ENCODE results near the gene TMEFF2.

The TMEFF2 gene

DNA sequence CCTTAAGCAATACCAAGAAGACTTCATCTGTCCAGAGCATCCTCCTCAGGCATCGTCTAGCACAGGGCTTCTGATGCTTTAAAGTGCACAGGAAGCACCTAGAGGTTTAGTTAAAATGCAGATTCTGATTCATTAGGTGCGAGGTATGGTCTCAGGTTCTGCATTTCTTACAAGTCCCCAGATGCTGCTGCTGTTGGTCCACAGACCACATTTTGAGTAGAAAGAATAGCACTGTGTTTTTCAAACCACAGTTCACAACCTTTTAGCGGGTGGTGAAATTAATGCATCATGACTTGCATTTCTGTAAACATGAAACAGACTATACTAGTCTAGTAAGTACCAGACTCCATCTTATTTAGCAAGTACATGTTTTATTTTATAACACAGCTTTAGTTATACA, 134.6 kb downstream of the TMEFF2 start:
- no peak overlapping the region for H3K4me3 ChIP-seq (ENCODE audit: low read length)
- no peak for TF ChIP-seq CTCF (conservative IDR thresholded peaks at IDR 0.05; ENCODE audit: low read length)
- no peak for DNase-seq (ENCODE audit: low read depth)

DNA sequence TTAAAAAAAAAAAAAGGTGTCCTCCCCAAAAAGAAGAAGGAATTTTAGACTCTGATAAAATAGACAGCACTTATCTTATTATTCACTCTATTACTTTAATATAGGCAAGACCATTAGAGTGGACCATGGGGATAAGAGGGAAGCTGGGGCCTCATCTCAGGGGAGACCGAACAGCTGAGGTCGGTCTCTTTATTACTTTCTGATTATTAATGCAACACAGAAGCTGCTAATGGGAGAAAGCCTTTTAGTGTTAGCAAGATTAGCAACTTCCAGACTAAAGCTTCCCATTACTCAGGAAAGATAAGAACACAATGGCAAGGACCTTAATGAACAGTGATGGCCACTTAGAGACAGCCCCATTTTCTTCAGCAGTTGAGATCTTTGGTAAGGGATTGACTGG, 135.5 kb downstream of the TMEFF2 start:
- H3K4me3 ChIP-seq (ENCODE audit: low read length), result no peak overlapping the region
- no peak for TF ChIP-seq CTCF (conservative IDR thresholded peaks at IDR 0.05; ENCODE audit: low read length)
- no peak for DNase-seq (ENCODE audit: low read depth)

DNA sequence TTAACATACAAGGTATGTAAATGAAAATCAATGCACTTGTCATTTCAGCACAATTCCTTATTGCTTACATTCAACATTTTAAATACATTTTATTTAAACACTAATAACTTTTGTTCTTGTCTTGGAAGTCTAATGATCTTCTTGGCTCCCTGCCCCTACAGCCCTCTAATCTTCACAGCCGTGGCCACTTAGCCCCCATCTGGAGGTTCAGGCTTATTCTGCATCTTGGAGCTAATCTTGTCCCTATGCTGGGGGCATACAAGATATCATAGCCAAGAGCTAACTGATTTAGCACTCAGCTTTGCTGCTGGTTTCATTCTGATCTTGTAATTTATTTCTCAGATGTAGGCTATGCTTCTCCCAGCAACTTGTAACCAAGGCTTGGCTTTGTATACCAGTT, 140.8 kb downstream of the TMEFF2 start:
- DNase-seq (ENCODE audit: low read depth), result no peak
- no peak for TF ChIP-seq CTCF (conservative IDR thresholded peaks at IDR 0.05; ENCODE audit: low read length)

DNA sequence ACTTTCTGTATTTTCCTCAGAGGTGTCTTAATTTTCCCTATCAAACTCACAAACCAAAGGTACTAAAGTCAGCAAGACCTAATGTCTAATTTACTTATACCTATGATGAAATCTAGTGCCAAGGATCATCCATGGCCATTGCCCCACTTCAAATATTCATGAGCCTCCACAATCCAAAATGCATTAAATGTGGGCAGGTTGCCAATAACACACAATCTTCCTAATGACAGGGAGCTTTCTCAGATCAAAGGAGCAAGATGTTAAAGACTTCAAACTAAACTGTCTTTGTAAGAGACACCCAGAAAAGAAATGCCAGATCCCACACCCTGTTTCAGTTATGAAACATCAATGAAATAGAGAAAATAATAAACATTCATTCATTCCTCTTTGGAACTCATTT, 143.2 kb downstream of the TMEFF2 start:
- TF ChIP-seq CTCF (conservative IDR thresholded peaks at IDR 0.05; ENCODE audit: low read length), result no peak
- DNase-seq (ENCODE audit: low read depth), result no peak

More for the DNA sequence above, 140.8 kb downstream of the TMEFF2 start:
- H3K4me3 ChIP-seq (ENCODE audit: low read length), result no peak overlapping the region

GRCh38 chr2:192049362-192049761, 145.4 kb downstream of the TMEFF2 start:
- TF ChIP-seq CTCF (conservative IDR thresholded peaks at IDR 0.05; ENCODE audit: low read length), result no peak
- no peak overlapping the region for H3K4me3 ChIP-seq (ENCODE audit: low read length)
- DNase-seq (ENCODE audit: low read depth), result no peak

More for the DNA sequence above, 143.2 kb downstream of the TMEFF2 start:
- H3K4me3 ChIP-seq (ENCODE audit: low read length), result no peak overlapping the region

- DNase-seq (ENCODE audit: low read depth), result no peak
- no peak for TF ChIP-seq CTCF (conservative IDR thresholded peaks at IDR 0.05; ENCODE audit: low read length)
- H3K4me3 ChIP-seq (ENCODE audit: low read length), result no peak overlapping the region
These were observed 147.2 kb downstream of the TMEFF2 start for GRCh38 chr2:192047315-192048107.

GRCh38 chr2:192044496-192044895, 150.2 kb downstream of the TMEFF2 start:
- DNase-seq (ENCODE audit: low read depth), result no peak

More at GRCh38 chr2:192044496-192044895, 150.2 kb downstream of the TMEFF2 start:
- no peak overlapping the region for H3K4me3 ChIP-seq (ENCODE audit: low read length)
- no peak for TF ChIP-seq CTCF (conservative IDR thresholded peaks at IDR 0.05; ENCODE audit: low read length)

Measured in AG10803 (cell line).